Astrocyte (in vitro differentiated cells and primary cell): ENCODE data around the gene NINJ1. TPM values are rescaled to one million over a fixed set of nuclear protein-coding genes. Genes with fewer than 3 reads are reported as not detected.

ENCODE experiments used
- DNase-seq: peaks from one replicate; pipeline ENCODE4 v3.0.0-alpha.2; 2010; ENCODE audit warnings: low read depth
- FAIRE-seq: peaks from 2 replicates; lab custom pipeline; 2011; peaks lifted over from hg19 to GRCh38; lab: Jason Lieb, UNC
- H2AFZ ChIP-seq: 2 replicates; pipeline ENCODE4 v1.6.0; 2012; ENCODE audit warnings: low read depth, low read length, inconsistent platforms
- H3K27ac ChIP-seq: 2 replicates; pipeline ENCODE4 v1.5.1; 2011; ENCODE audit warnings: low read depth, low read length, inconsistent platforms
- H3K27me3 ChIP-seq: 2 replicates; pipeline ENCODE4 v1.6.0; 2011; ENCODE audit warnings: low read length, inconsistent platforms; ENCODE audit not compliant: insufficient read depth
- H3K36me3 ChIP-seq: 2 replicates; pipeline ENCODE4 v1.5.1; 2011; ENCODE audit warnings: low read length, inconsistent platforms; ENCODE audit not compliant: insufficient read depth
- H3K4me1 ChIP-seq: 2 replicates; pipeline ENCODE4 v1.5.1; 2011; ENCODE audit warnings: low read length, inconsistent platforms; ENCODE audit not compliant: insufficient read depth
- H3K4me2 ChIP-seq: 2 replicates; pipeline ENCODE4 v1.6.0; 2012; ENCODE audit warnings: low read length, inconsistent platforms
- H3K4me3 ChIP-seq: 2 replicates; pipeline ENCODE4 v1.5.1; 2011; ENCODE audit warnings: low read depth, mild to moderate bottlenecking, low read length, inconsistent platforms; ENCODE audit not compliant: insufficient read depth
- H3K79me2 ChIP-seq: 2 replicates; pipeline ENCODE4 v1.6.0; 2012; ENCODE audit warnings: mild to moderate bottlenecking, low read length, inconsistent platforms; ENCODE audit not compliant: insufficient read depth
- H3K9ac ChIP-seq: 2 replicates; pipeline ENCODE4 v1.6.0; 2012; ENCODE audit warnings: mild to moderate bottlenecking, low read length, inconsistent platforms
- H3K9me3 ChIP-seq: 2 replicates; pipeline ENCODE4 v1.5.1; 2012; ENCODE audit warnings: low read depth, mild to moderate bottlenecking, low read length, inconsistent platforms; ENCODE audit not compliant: insufficient read depth
- H4K20me1 ChIP-seq: 2 replicates; pipeline ENCODE4 v1.6.0; 2012; ENCODE audit warnings: low read length, inconsistent platforms; ENCODE audit not compliant: insufficient read depth
- H3K27ac Mint-ChIP-seq: one replicate; pipeline ENCODE4 v1.8.0; 2021; ENCODE audit warnings: mild to moderate bottlenecking, mixed read lengths; ENCODE audit not compliant: unreplicated experiment
- H3K27me3 Mint-ChIP-seq: one replicate; pipeline ENCODE4 v1.8.0; 2021; ENCODE audit warnings: low read depth, mixed read lengths; ENCODE audit not compliant: unreplicated experiment
- H3K36me3 Mint-ChIP-seq: one replicate; pipeline ENCODE4 v1.8.0; 2021; ENCODE audit warnings: low read depth, mixed read lengths; ENCODE audit not compliant: unreplicated experiment
- H3K4me1 Mint-ChIP-seq: one replicate; pipeline ENCODE4 v1.8.0; 2021; ENCODE audit warnings: low read depth, mixed read lengths; ENCODE audit not compliant: unreplicated experiment
- H3K4me3 Mint-ChIP-seq: one replicate; pipeline ENCODE4 v1.8.0; 2021; ENCODE audit warnings: mild to moderate bottlenecking, moderate library complexity, mixed read lengths; ENCODE audit not compliant: unreplicated experiment
- H3K9me3 Mint-ChIP-seq: one replicate; pipeline ENCODE4 v1.8.0; 2021; ENCODE audit warnings: mild to moderate bottlenecking, mixed read lengths; ENCODE audit not compliant: unreplicated experiment
- CTCF ChIP-seq: IDR thresholded peaks from 2 replicates; pipeline ENCODE4 v1.5.1; 2011; ENCODE audit warnings: low read depth, mild to moderate bottlenecking, inconsistent platforms, low read length, moderate library complexity; ENCODE audit not compliant: insufficient read depth
- EZH2 ChIP-seq: IDR thresholded peaks from 2 replicates; pipeline ENCODE4 v1.6.1; 2012; ENCODE audit warnings: mild to moderate bottlenecking, low read length, inconsistent platforms; ENCODE audit not compliant: insufficient read depth
- total RNA-seq: library from RNA; stranded (reverse); gene quantifications from 2 replicates; pipeline ENCODE4 v1.2.1, GENCODE V29; 2021

Gene NINJ1
- total RNA-seq, 1 donor from 2014 or later = 28.3 TPM

- peaks cover 8% of the 10 kb centered on the region for H3K4me1 ChIP-seq
- no peak overlapping the region for H3K4me3 Mint-ChIP-seq
- no peak overlapping the region for H3K4me2 ChIP-seq
- H3K9ac ChIP-seq = no peak overlapping the region
- no peaks in the 10 kb centered on the region for H3K9me3 Mint-ChIP-seq
- H3K27me3 Mint-ChIP-seq = no peaks in the 10 kb centered on the region
- H3K4me3 ChIP-seq = no peak overlapping the region
- peaks cover 9% of the 10 kb centered on the region for H3K36me3 Mint-ChIP-seq
- peaks cover 3% of the 10 kb centered on the region for H3K36me3 ChIP-seq
- H3K4me1 Mint-ChIP-seq = no peaks in the 10 kb centered on the region
- H3K27me3 ChIP-seq = no peaks in the 10 kb centered on the region
- H3K27ac ChIP-seq = no peak overlapping the region
- H3K27ac Mint-ChIP-seq = no peak overlapping the region
- no peaks in the 10 kb centered on the region for H3K9me3 ChIP-seq
- TF ChIP-seq EZH2 (no peak), CTCF (no peak)
- peaks cover 20% of the 10 kb centered on the region for H3K79me2 ChIP-seq
- DNase-seq (no peak), FAIRE-seq (no peak)
- H4K20me1 ChIP-seq = peaks cover 59% of the 10 kb centered on the region
- no peak overlapping the region for H2AFZ ChIP-seq
Observed at GRCh38 chr9:93110311-93110855, 23.7 kb downstream of the NINJ1 start.

GRCh38 chr9:93108291-93109041 is 25.6 kb downstream of the NINJ1 start:
- peaks cover 17% of the 10 kb centered on the region for H3K36me3 Mint-ChIP-seq
- Histone ChIP-seq H3K9me3 (no peaks in the 10 kb centered on the region), H2AFZ (no peak overlapping the region), H3K9ac (no peak overlapping the region), H4K20me1 (peaks cover 70% of the 10 kb centered on the region), H3K4me3 (no peak overlapping the region), H3K36me3 (peaks cover under 1% of the 10 kb centered on the region), H3K27ac (no peak overlapping the region), H3K27me3 (no peaks in the 10 kb centered on the region), H3K79me2 (peaks cover 39% of the 10 kb centered on the region), H3K4me2 (no peak overlapping the region), H3K4me1 (peaks cover 8% of the 10 kb centered on the region)
- H3K4me3 Mint-ChIP-seq = no peak overlapping the region
- H3K9me3 Mint-ChIP-seq = no peaks in the 10 kb centered on the region
- no peaks in the 10 kb centered on the region for H3K4me1 Mint-ChIP-seq
- TF ChIP-seq EZH2 = no peak
- TF ChIP-seq CTCF = no peak
- FAIRE-seq (no peak), DNase-seq (no peak)
- no peak overlapping the region for H3K27ac Mint-ChIP-seq
- no peaks in the 10 kb centered on the region for H3K27me3 Mint-ChIP-seq

GRCh38 chr9:93107825-93108161 is 26.3 kb downstream of the NINJ1 start:
- Mint-ChIP-seq H3K4me1 (no peaks in the 10 kb centered on the region), H3K27me3 (no peaks in the 10 kb centered on the region), H3K36me3 (peaks cover 17% of the 10 kb centered on the region), H3K4me3 (no peak overlapping the region), H3K27ac (no peak overlapping the region), H3K9me3 (no peaks in the 10 kb centered on the region)
- Histone ChIP-seq H3K4me3 (no peak overlapping the region), H4K20me1 (peaks cover 71% of the 10 kb centered on the region), H3K4me2 (no peak overlapping the region), H3K27ac (no peak overlapping the region), H3K36me3 (no peaks in the 10 kb centered on the region), H3K9ac (no peak overlapping the region), H3K27me3 (no peaks in the 10 kb centered on the region), H3K9me3 (no peaks in the 10 kb centered on the region), H3K79me2 (peaks cover 46% of the 10 kb centered on the region), H3K4me1 (peaks cover 8% of the 10 kb centered on the region), H2AFZ (no peak overlapping the region)
- no peak for TF ChIP-seq CTCF
- TF ChIP-seq EZH2 = no peak
- no peak for FAIRE-seq
- DNase-seq = no peak
